MCF 10A (cell line): ENCODE results near the gene COL6A1. TPM values are rescaled to one million over a fixed set of nuclear protein-coding genes. Genes with fewer than 3 reads are reported as not detected.

ENCODE experiments used
- BruUV-seq: library from RNA; stranded (reverse); fragments of 400-500 nt; replicated peaks from 2 replicates; lab custom pipeline; 2021; lab: Mats Ljungman, UMichigan
- CTCF ChIA-PET: fragments of 300-600 bp; sonication (Branson Sonifier 250); formaldehyde crosslinking; extraction: SDS; loops from one replicate; lab custom pipeline; 2021; ENCODE audit warnings: antibody characterized with exemption, inconsistent platforms; lab: Yijun Ruan, JAX
- POLR2A ChIA-PET: fragments of 300-600, 350-650 bp; sonication (Branson Sonifier 250); formaldehyde crosslinking; extraction: SDS; loops from one replicate; lab custom pipeline; 2020; ENCODE audit warnings: antibody characterized with exemption, inconsistent platforms; lab: Yijun Ruan, JAX
- DNase-seq: peaks from one replicate; pipeline ENCODE4 v3.0.0-alpha.2; 2018; ENCODE audit not compliant: unreplicated experiment
- H3K27ac Mint-ChIP-seq: one replicate; pipeline ENCODE4 v1.8.0; 2022; ENCODE audit warnings: mild to moderate bottlenecking, low read depth, mixed read lengths; ENCODE audit not compliant: unreplicated experiment
- H3K27me3 Mint-ChIP-seq: one replicate; pipeline ENCODE4 v1.8.0; 2022; ENCODE audit warnings: mixed read lengths; ENCODE audit not compliant: insufficient read depth, unreplicated experiment
- H3K36me3 Mint-ChIP-seq: one replicate; pipeline ENCODE4 v1.8.0; 2022; ENCODE audit warnings: mild to moderate bottlenecking, moderate library complexity, mixed read lengths; ENCODE audit not compliant: insufficient read depth, unreplicated experiment
- H3K4me1 Mint-ChIP-seq: one replicate; pipeline ENCODE4 v1.8.0; 2022; ENCODE audit warnings: mixed read lengths; ENCODE audit not compliant: insufficient read depth, unreplicated experiment
- H3K4me3 Mint-ChIP-seq: one replicate; pipeline ENCODE4 v1.8.0; 2022; ENCODE audit warnings: mild to moderate bottlenecking, moderate library complexity, mixed read lengths; ENCODE audit not compliant: unreplicated experiment
- H3K9me3 Mint-ChIP-seq: one replicate; pipeline ENCODE4 v1.8.0; 2022; ENCODE audit warnings: mixed read lengths; ENCODE audit not compliant: unreplicated experiment
- intact Hi-C: fragments of 100-400 bp; cut with micrococcal nuclease; formaldehyde crosslinking; loops from 2 replicates; pipeline ENCODE4 v1.14.1; 2022
- total RNA-seq: library from RNA; stranded (reverse); gene quantifications from 2 replicates; pipeline ENCODE4 v1.2.3, GENCODE V29; 2022
- TF ChIP-seq, protein P1 (sequence below): fragments of 200-600 bp; IDR thresholded peaks from one replicate; pipeline ENCODE4 v1.8.0; 2022; ENCODE audit warnings: antibody characterized with exemption, mild to moderate bottlenecking; ENCODE audit not compliant: unreplicated experiment

The COL6A1 gene
- total RNA-seq, 1 experiment from 2014 or later: 3.2 TPM

DNA sequence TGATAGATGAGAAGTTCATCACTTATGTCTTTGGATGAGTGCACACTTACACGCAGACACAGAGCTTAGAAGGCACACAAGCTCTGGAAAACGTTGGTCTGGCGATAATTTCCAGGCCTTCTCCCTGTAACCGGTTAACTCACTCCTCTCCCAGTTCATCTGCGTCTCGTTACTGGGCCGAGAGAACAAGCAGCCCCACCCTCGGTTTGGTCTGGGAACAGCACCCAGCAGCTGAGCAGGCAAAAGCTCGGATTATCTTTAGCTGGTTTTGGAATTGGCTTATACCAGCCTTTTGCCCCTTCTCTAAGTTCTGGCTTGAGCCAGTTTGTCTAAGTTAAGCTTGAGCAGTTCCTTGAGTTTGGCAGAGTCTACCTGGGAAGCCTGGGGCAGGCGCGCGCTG lies 27.3 kb upstream of the COL6A1 start:
- no TSS peak for BruUV-seq
- Mint-ChIP-seq H3K27me3 (peaks cover 46% of the 10 kb centered on the region), H3K4me3 (no peak overlapping the region), H3K4me1 (peaks cover 17% of the 10 kb centered on the region), H3K36me3 (no peaks in the 10 kb centered on the region), H3K27ac (no peak overlapping the region), H3K9me3 (no peaks in the 10 kb centered on the region)
- intact Hi-C loops: no loop called here
- POLR2A ChIA-PET: interaction anchor here (0.6 kb wide), 1 partner anchor 141 kb away, joined by 4 read pairs; no protein-coding TSS in a partner anchor
- CTCF ChIA-PET: interaction anchor here (0.6 to 1.3 kb wide), 6 partner anchors 13 to 415 kb away, joined by 3 to 7 read pairs (median 3); no protein-coding TSS in a partner anchor
- DNase-seq: no peak
- TF ChIP-seq, protein P1, sequence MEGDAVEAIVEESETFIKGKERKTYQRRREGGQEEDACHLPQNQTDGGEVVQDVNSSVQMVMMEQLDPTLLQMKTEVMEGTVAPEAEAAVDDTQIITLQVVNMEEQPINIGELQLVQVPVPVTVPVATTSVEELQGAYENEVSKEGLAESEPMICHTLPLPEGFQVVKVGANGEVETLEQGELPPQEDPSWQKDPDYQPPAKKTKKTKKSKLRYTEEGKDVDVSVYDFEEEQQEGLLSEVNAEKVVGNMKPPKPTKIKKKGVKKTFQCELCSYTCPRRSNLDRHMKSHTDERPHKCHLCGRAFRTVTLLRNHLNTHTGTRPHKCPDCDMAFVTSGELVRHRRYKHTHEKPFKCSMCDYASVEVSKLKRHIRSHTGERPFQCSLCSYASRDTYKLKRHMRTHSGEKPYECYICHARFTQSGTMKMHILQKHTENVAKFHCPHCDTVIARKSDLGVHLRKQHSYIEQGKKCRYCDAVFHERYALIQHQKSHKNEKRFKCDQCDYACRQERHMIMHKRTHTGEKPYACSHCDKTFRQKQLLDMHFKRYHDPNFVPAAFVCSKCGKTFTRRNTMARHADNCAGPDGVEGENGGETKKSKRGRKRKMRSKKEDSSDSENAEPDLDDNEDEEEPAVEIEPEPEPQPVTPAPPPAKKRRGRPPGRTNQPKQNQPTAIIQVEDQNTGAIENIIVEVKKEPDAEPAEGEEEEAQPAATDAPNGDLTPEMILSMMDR: no peak

DNA sequence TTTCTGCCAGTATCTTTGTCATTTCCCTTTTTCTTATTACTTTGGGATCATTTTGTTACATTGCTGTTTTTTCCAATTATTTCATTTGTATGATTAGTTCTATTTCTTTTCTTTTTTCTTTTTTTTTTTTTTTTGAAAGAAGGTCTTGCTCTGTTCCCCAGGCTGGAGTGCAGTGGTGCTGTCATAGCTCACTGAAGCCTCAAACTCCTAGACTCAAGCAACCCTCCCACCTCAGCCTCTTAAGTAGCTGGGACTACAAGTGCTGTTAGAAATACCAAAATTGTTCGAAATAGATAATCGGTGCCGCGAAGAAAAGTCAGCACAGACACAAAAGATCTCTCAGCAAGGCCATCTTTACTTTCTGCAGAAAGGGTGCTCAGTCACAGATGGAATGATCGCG lies 26.6 kb upstream of the COL6A1 start:
- Mint-ChIP-seq H3K27ac (no peak overlapping the region), H3K9me3 (no peaks in the 10 kb centered on the region), H3K27me3 (peaks cover 47% of the 10 kb centered on the region), H3K4me1 (peaks cover 16% of the 10 kb centered on the region), H3K4me3 (no peak overlapping the region), H3K36me3 (no peaks in the 10 kb centered on the region)
- intact Hi-C loops: no loop called here
- no peak for DNase-seq
- CTCF ChIA-PET: interaction anchor here (0.6 to 1.3 kb wide), 2 partner anchors 16 to 399 kb away, joined by 6 to 7 read pairs; no protein-coding TSS in a partner anchor
- no TSS peak for BruUV-seq
- TF ChIP-seq, protein P1: no peak
- POLR2A ChIA-PET: interaction anchor here (0.6 kb wide), 1 partner anchor 140 kb away, joined by 4 read pairs; no protein-coding TSS in a partner anchor

DNA sequence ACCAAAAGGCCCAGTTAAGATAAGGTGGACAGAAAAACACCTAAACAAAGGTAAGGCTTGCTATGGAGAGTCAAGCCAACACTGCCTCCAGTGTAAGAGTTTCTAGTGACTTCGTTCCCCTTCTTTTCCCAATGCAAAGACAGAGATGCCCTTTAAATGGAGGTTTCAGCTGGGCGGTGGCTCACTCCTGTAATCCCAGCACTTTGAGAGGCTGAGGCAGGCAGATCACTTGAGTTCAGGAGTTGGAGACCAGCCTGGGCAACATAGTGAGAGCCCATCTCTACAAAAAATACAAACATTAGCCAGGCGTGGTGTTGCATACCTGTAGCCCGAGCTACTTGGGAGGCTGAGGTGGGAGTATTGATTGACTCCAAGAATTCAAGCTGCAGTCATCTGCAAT lies 24.0 kb upstream of the COL6A1 start:
- intact Hi-C loops: no loop called here
- H3K27ac Mint-ChIP-seq: no peak overlapping the region
- no peak for DNase-seq
- H3K36me3 Mint-ChIP-seq: no peaks in the 10 kb centered on the region
- CTCF ChIA-PET: interaction anchor here (0.6 kb wide), 1 partner anchor 488 kb away, joined by 3 read pairs; no protein-coding TSS in a partner anchor
- no TSS peak for BruUV-seq
- H3K4me1 Mint-ChIP-seq: peaks cover 6% of the 10 kb centered on the region
- no peak overlapping the region for H3K4me3 Mint-ChIP-seq
- peaks cover 59% of the 10 kb centered on the region for H3K27me3 Mint-ChIP-seq
- POLR2A ChIA-PET: no interaction called here
- TF ChIP-seq, protein P1: no peak
- no peaks in the 10 kb centered on the region for H3K9me3 Mint-ChIP-seq

DNA sequence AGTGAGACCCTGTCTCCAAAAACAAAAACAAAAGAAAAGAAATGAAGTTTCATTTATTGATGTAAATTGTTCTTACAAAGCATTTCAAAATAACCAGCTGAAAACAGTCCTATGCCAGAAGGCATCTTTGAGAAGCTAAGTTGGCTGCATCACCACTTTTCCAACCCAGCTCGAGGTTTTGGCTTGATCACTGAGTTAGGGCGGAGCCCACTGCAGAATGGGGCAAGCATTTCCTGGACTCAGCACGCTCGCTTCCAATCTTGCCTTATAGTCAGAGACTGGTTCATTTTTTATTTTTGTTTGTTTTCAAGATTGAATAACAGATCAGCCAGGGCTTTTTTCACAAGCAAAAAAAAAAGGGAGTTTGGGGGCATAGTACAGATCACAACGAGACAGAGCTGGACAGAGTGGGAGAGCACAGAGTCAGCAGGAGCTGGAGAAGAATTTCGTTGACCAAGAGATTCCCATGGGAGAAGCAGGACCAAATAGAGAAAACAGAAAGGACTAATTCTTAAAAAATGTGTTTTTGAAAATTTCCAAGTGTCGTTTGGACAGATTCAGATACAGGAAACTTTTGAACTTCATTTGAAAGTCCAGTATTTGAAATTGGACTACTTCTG lies 23.5 kb upstream of the COL6A1 start:
- DNase-seq: peak; percentile 37
- no peaks in the 10 kb centered on the region for H3K36me3 Mint-ChIP-seq
- no peak overlapping the region for H3K4me3 Mint-ChIP-seq
- ChIA-PET CTCF (interaction anchor here (0.6 to 0.7 kb wide), 2 partner anchors 13 to 489 kb away, joined by 3 read pairs; no protein-coding TSS in a partner anchor), POLR2A (no interaction called here)
- H3K27me3 Mint-ChIP-seq: peaks cover 59% of the 10 kb centered on the region
- BruUV-seq: no TSS peak
- peaks cover 6% of the 10 kb centered on the region for H3K4me1 Mint-ChIP-seq
- TF ChIP-seq, protein P1: no peak
- intact Hi-C loops: no loop called here
- no peak overlapping the region for H3K27ac Mint-ChIP-seq
- no peaks in the 10 kb centered on the region for H3K9me3 Mint-ChIP-seq
